Measurements from ENCODE around the gene GBP7.

The GBP7 gene

DNA sequence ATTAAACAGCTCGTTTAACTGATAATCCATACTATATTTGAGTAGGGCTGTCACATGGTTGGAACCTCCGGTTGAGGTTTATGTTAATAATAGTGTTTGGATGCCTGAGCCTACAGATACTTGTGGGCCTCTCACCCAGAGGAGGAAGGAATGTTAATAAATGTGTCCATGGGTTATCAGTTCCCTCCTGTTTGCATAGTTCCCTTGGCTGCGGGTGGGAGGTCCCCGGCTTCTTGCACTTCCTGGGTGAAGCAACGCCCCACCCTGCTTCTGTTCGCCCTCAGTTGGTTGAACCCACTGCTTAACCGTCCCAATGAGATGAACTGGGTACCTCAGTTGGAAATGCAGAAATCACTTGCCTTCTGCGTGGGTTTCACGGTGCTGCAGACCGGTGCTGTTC lies 87.2 kb downstream of the GBP7 start:
- POLR2A ChIA-PET, result no interaction called here
- TF ChIP-seq, protein P1, sequence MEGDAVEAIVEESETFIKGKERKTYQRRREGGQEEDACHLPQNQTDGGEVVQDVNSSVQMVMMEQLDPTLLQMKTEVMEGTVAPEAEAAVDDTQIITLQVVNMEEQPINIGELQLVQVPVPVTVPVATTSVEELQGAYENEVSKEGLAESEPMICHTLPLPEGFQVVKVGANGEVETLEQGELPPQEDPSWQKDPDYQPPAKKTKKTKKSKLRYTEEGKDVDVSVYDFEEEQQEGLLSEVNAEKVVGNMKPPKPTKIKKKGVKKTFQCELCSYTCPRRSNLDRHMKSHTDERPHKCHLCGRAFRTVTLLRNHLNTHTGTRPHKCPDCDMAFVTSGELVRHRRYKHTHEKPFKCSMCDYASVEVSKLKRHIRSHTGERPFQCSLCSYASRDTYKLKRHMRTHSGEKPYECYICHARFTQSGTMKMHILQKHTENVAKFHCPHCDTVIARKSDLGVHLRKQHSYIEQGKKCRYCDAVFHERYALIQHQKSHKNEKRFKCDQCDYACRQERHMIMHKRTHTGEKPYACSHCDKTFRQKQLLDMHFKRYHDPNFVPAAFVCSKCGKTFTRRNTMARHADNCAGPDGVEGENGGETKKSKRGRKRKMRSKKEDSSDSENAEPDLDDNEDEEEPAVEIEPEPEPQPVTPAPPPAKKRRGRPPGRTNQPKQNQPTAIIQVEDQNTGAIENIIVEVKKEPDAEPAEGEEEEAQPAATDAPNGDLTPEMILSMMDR (IDR thresholded peaks at IDR 0.05; ENCODE audit: insufficient read depth, low read length, missing control alignments), result no peak
- DNase-seq (ENCODE audit: low read depth, low spot score), result no peak
- no peak overlapping the region for H3K4me3 ChIP-seq (ENCODE audit: low read depth, low read length)
- CTCF ChIA-PET, result interaction anchor here (1.4 to 3.1 kb wide), 2 partner anchors 13 to 270 kb away, joined by 4 to 15 read pairs; no protein-coding TSS in a partner anchor

DNA sequence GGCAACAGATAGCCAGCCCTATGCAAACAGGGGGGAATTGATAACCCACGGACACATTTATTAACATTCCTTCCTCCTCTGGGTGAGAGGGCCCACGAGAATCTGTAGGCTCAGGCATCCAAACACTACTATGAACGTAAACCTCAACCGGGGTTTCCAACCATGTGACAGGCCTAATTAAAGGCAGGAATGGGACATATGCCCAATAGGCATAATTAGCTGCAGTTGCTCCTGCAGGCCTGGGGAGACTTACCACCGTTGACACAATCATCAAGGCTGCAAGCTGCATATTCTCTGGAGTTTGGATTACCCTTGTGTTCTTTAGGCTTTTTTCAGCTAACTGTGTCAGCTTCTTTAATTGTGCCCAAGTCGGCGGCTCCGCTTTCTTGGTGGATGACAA lies 88.6 kb downstream of the GBP7 start:
- CTCF ChIA-PET, result interaction anchor here (1.0 to 3.1 kb wide), 4 partner anchors 12 to 271 kb away, joined by 3 to 15 read pairs (median 4); no protein-coding TSS in a partner anchor

GRCh38 chr1:89085781-89086180 lies 90.0 kb downstream of the GBP7 start:
- TF ChIP-seq, protein P1 (IDR thresholded peaks at IDR 0.05; ENCODE audit: insufficient read depth, low read length, missing control alignments), result peak; percentile 75
- CTCF ChIA-PET, result interaction anchor here (0.8 to 3.0 kb wide), 25 partner anchors 10 to 372 kb away, joined by 3 to 57 read pairs (median 4); partner anchors contain the start of genes GBP3 and GBP6
- H3K4me3 ChIP-seq (ENCODE audit: low read depth, low read length), result no peak overlapping the region
- POLR2A ChIA-PET, result no interaction called here
- no peak for DNase-seq (ENCODE audit: low read depth, low spot score)

More for the DNA sequence above, 88.6 kb downstream of the GBP7 start:
- TF ChIP-seq, protein P1 (IDR thresholded peaks at IDR 0.05; ENCODE audit: insufficient read depth, low read length, missing control alignments), result no peak
- no peak overlapping the region for H3K4me3 ChIP-seq (ENCODE audit: low read depth, low read length)
- POLR2A ChIA-PET, result no interaction called here
- DNase-seq (ENCODE audit: low read depth, low spot score), result no peak
